NCI-H69 (cell line): ENCODE measurements around the gene MORN5.
A peak's percentile ranks its signal among the peaks of the same experiment; 100 is the strongest.

Experiments used
- DNase-seq: peaks from one replicate; lab custom pipeline; 2025; lab: John Stamatoyannopoulos, UW

The MORN5 gene

GRCh38 chr9:122190597-122191381, 31.1 kb downstream of the MORN5 start:
- no peak for DNase-seq

DNA sequence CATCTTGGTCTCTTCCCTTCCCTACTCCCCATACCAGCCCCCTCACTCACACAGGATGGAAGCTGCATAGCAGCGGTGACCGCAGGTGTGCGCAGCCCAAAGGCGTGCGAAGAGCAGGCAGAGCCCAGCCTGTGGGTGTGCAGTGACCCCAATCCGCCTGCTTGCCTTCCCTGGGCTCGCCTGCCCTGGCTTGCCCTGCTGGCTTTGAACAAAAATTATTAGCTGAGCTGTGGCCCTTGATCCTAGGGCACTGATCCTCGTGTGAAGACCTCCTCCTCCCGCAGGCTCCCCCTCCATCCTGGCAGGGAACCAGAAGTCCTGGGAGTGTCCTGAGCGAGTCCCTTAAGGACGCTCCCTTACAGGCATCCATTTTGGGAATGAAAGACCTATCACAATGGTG, 31.9 kb downstream of the MORN5 start:
- DNase-seq, result no peak

DNA sequence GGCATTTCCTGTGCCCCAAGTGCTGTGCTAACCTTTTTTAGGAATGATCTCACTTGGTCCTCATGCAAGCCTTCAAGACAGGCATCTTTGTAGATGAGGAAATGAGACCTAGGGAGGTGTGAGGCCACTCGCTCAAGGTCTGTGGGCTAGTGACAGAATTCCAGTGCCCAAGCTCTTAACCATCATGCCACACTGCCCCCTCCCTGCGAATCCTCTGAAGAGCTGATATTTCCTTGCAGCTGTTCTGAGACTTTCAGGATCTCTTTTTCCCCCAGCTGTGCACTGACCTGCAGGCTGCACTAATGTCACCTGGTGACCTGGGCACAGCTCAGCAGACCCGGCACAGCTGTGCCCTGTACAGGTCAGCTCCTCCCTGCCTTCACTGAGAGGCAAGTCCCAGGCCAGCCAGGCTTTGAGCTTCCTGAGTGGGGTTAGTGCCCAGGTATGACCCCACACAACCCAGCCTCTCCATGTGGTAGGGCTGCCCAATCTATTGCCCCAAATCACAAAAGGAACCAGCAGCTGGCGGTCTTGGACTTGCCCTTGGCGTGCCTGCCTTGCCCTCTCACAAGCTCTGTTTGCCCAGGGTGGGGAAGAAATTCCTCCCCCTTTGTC, 32.7 kb downstream of the MORN5 start:
- peak; percentile 16 for DNase-seq

GRCh38 chr9:122192914-122193525, 33.3 kb downstream of the MORN5 start:
- DNase-seq, result no peak

DNA sequence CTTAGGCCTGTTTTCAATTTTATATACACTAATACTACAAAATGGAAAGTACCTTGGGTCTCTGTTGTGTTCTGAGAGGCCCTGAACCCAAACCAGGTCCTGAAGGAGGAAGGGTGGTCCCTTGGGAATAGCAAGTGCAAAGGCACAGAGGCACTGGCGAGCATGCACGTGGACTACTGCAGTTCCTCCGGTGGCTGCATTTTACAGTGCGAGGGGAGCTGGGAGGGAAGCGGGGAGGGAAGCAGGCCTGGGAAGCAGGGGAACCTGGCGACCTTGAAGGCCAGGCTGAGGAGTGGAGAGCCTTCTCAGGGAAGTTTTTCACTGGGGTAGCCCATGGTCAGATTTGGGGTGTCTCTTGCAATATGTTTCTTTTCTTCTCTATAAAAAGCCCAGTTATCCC, 33.9 kb downstream of the MORN5 start:
- no peak for DNase-seq

- no peak for DNase-seq
Observed at GRCh38 chr9:122195875-122196274, 36.2 kb downstream of the MORN5 start.

GRCh38 chr9:122197426-122197825, 37.7 kb downstream of the MORN5 start:
- DNase-seq, result peak; percentile 94

DNA sequence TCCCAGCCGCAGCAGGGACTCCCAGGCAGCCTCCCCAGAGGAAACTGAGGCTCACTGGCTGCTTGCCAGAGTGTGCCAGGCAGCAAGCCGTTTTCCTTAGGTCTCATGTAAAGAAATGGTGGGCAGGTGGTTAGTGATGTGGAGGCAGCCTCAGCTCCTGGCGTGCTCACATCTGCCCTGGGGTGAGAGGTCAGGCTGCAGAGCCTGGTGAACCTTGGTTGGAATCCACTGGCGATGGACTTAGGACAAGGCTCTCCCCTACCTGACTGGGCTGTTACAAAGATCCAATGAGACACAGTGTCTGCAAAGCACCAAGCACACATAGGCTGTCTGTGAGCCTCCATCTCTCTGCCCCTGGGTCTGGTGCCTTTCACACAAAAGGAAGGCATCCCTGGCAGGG, 38.2 kb downstream of the MORN5 start:
- DNase-seq, result peak; percentile 68

DNA sequence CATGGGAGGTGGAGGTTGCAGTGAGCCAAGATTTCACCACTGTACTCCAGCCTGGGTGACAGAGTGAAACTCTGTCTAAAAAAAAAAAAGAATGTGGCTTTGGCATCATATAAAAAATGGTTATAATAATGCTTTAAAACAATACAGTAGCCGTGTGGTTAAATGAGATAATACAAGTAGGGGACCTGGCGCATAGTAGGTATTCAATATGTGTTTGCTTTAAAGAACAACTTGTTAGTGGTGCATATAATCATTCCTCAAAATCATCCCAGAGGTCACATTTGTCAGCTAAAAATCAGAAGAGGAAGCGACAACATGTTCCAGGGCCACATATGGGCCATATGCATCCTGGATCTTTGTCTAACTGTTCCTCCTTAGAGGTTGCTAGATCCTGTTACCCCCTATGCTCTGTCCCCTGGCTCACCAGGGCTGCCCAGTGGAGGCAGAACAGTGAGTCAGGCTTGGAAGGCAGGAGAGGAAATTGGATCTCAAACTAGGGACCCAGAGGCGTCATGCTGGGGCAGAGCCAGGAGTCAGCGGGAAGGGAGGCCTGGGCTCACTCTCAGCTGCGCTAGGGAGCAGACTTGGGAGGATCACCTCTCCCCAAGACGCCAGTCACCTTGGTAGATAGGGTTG, 41.4 kb downstream of the MORN5 start:
- peak; percentile 10 for DNase-seq

GRCh38 chr9:122201641-122202040, 41.9 kb downstream of the MORN5 start:
- DNase-seq, result no peak

DNA sequence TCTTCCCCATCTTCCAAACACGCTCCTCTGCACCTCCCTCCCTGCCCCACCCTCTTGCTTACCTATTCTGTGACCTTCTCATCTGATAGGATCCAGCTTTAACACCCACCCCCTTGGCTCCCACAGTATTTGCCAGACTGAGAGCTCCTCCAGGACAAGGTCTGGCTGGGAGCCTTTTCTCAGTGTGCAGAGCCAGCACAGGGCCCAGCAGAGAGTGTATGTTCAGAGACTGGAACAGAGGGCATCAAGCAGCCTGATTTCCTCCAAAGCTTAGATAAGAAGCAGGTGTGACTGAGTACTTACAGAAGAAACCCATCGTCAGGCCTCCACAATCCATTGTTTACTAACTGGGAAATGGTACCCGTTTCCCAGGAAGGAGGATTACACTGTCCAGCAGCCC, 42.4 kb downstream of the MORN5 start:
- no peak for DNase-seq

GRCh38 chr9:122204055-122204454, 44.3 kb downstream of the MORN5 start:
- no peak for DNase-seq

DNA sequence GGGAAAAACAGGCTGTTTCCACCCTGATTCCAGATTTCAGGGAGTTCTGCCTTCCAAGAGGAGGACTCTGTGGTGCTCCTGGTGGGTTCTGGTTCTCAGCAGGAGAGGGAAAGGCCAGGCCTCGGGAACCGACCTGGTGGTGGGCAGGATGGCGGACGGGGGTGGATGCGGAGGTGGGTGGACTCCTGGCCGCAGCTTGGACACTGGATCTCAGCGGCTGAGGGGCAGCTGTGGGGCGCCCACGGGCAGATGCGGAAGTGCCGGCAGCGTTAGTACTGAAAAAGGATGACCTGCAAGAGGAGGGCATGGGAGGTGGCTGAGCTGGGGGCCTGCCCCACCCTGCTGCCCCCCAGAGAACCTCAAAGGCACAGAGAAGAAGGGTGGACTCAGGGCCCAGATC, 44.8 kb downstream of the MORN5 start:
- DNase-seq, result no peak

GRCh38 chr9:122205176-122205575, 45.5 kb downstream of the MORN5 start:
- DNase-seq, result no peak

DNA sequence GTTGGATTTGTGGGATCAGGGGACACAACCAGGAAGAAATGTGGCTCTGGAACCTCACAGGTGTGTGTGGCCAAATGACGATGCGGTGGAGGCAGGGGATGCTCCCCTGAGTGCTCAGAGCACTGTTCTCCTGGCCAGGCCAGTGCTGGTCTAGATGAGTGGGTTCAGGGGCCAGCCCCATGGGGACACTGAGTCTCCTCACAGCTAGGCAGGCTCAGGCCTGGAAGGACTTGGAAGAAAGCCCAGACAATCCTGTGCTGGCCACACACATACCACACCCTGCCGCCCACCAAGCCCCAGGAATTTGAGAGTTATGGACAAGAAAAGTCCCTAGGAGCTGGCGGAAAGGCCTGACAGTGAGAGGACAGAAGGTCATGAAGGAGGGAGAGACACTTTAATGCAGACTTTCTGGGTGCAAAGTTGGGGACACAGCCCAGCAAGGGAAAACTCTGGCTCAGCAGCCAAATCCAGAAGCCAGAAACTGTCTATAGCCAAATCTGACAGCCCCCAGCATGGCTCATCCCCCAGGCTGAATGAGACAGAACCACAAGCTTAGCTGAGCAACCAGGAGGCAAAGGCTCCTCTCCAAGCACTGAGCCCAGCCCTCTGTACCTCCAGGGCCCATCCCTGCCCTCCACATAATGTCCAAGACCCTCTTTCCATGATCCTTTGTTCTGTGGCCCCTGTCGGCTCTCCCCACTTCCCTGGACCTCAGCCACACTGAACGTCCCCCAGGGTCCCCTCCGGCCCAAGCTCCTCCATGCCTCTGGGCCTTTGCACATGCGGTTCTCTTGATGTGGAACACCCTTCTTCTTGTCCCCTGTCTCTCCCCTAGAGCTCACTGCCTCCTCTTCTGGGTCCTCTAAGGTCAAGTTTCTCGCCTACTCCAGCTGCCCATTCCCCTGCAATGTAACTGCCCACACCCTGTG, 46.7 kb downstream of the MORN5 start:
- DNase-seq, result no peak

GRCh38 chr9:122207096-122207495, 47.4 kb downstream of the MORN5 start:
- DNase-seq, result peak; percentile 38

- no peak for DNase-seq
Observed at GRCh38 chr9:122209451-122209850, 49.7 kb downstream of the MORN5 start.

DNA sequence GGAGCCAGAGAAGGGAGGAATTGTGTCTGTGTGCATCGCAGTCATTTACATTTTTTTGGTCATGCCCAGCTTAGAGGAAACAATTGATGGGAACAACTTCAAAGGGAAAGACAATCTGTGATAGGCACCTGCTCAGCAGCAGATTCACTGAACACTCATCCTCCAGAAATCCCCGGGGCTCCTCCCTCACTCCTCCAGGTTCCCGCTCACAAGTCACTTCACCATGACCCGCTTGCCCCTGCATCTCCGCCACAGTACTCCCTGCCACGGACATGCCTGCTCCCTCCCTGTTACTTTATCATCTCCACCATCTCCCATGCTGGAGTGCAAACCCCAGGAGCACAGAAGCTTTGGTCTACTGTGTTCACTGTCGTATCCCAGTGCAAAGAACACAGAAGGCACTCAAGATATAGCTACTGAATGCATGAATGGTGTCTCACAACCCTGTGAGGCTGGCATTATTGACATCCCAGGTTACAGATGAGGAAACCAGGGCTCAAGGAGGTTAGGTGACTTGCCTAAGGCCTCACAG, 52.8 kb downstream of the MORN5 start:
- DNase-seq, result no peak

- no peak for DNase-seq
Observed at GRCh38 chr9:122213102-122213588, 53.4 kb downstream of the MORN5 start.

DNA sequence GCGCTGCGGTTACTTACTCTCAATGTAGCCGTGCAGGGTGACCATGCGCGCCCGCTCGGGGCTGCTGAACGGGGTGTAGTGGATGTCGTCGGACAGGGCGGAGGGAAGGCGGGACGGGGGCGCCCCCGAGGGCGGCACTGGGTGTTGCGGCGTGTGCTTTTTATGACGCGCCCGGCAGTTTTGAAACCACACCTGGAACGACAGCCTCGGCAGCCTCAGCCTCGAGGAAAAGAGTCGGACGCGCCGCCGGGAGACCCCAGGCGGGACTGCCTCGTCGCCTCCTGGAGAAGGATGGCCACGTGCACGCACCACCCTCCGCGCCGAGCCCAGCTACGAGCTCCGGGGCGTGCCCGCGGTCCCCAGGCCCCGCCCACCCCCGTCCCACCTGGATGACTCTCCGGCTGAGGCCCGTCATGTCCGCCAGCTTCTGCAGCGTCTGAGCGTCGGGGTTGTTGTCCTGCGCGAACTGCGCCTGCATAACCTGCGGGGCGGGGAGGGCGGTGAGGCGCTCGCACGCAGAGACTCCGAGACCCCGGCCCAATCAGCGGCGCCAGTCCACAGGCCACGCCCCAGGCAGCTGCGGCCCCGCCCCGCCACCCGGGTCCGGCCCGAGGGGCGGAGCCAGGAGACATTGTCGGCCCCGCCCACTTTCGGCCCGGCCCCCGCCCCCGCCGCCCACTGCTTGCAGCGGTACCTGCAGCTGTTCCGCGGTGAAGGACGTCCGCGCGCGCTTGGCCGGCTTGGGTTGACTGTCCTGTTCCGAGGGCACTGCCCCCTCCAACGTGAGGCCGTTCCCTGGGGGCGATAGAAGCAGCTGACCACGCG, 54.1 kb downstream of the MORN5 start:
- peak; percentile 97 for DNase-seq
